HEK293 (cell line): ENCODE data around the gene TMEM86A.

ENCODE experiments used
- CTCF ChIP-seq: fragments of 450-650 bp; formaldehyde crosslinking; IDR thresholded peaks from 2 replicates; pipeline ENCODE4 v1.5.1; 2016; ENCODE audit warnings: missing biosample characterization, missing genetic modification characterization
- PRDM1 ChIP-seq: fragments of 450-650 bp; formaldehyde crosslinking; IDR thresholded peaks from 2 replicates; pipeline ENCODE4; 2016; ENCODE audit warnings: missing biosample characterization, missing genetic modification characterization
- ZNF10 ChIP-seq: fragments of 450-650 bp; formaldehyde crosslinking; IDR thresholded peaks from 2 replicates; pipeline ENCODE4 v1.5.1; 2017; ENCODE audit warnings: missing biosample characterization, missing genetic modification characterization

DNA sequence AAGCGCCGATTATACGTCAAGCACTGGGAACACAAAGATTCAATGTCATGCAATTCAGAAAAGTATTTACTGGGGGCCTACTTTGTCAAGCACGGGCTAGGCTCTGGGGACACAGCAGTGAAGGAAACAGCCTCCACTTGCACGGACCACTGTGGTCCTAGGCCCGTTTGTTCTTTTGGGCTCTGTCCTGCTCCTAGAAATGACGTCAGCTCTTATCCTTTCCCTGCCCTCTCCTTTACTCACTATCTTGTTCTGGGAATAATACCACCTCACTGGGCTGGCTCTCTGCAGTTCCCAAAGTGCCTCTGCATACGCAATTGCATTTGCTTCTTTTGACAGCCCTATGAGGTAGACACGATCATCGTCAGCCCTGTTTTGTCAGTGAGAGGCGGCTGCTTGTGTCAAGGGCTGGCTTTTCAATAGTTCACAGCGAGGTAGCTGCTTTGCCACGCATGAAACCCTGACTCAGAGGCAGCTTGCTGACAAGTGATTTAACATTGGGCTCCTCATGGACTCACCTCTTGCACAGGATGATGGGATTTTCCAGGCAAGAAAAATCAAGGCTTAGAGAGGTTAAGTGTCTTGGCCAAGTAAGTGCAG lies 50.3 kb downstream of the TMEM86A start:
- TF ChIP-seq CTCF (tag by site-specific recombination) = no peak
- no peak for TF ChIP-seq ZNF10
- TF ChIP-seq PRDM1 (tag by site-specific recombination) = no peak
